Psoas muscle (tissue), 8 donors: ENCODE data around the gene OR11L1. TPM values are rescaled to one million over a fixed set of nuclear protein-coding genes. Genes with fewer than 3 reads are reported as not detected.
A peak's percentile ranks its signal among the peaks of the same experiment; 100 is the strongest.

ENCODE experiments used
- ATAC-seq, 4 donors: fragments of 200-7000 bp; cut with Tn5 transposase; one replicate each; pipeline ENCODE4 v1.9.1; 2020; ENCODE audit warnings: moderate library complexity in 3 of 4, mild to moderate bottlenecking in 2 of 4
- DNase-seq, 2 donors: peaks; one replicate each; pipeline ENCODE4 v3.0.0-alpha.2; 2020
- H3K27ac ChIP-seq: fragments of 200-600 bp; one replicate; pipeline ENCODE4 v1.8.0; 2022
- H3K27me3 ChIP-seq, 3 donors: fragments of 200-600 bp in 1 of 3; one replicate each; pipeline versions ENCODE4 v1.6.1 to v1.8.0; 2013 to 2022; ENCODE audit warnings: low read length in 2 of 3, mild to moderate bottlenecking in 2 of 3, moderate library complexity in 1 of 3; ENCODE audit not compliant: insufficient read depth in 3 of 3
- H3K36me3 ChIP-seq, 2 donors: fragments of 200-600 bp in 1 of 2; one replicate each; pipeline versions ENCODE4 v1.6.1 to v1.8.0; 2013 to 2022; ENCODE audit warnings: low read depth in 1 of 2, mild to moderate bottlenecking in 1 of 2, moderate library complexity in 1 of 2; ENCODE audit not compliant: insufficient read depth in 1 of 2
- H3K4me1 ChIP-seq: fragments of 200-600 bp; one replicate; pipeline ENCODE4 v1.8.0; 2022
- H3K4me3 ChIP-seq: fragments of 200-600 bp; one replicate; pipeline ENCODE4 v1.8.0; 2022; ENCODE audit warnings: mild to moderate bottlenecking
- H3K9me3 ChIP-seq: fragments of 200-600 bp; one replicate; pipeline ENCODE4 v1.8.0; 2022
- CTCF ChIP-seq: fragments of 200-600 bp; IDR thresholded peaks from one replicate; pipeline ENCODE4 v1.8.0; 2022; ENCODE audit warnings: antibody characterized with exemption
- WGBS, 3 donors: extraction: QIAGEN DNeasy Blood & Tissue Kit; methylation state at CpG; one replicate each; pipeline versions ENCODE4 v1.1.6 to v1.1.7; 2013; 5-methylcytosine and 5-hydroxymethylcytosine counted together
- intact Hi-C, 2 donors: fragments of 100-400 bp; cut with DNase I; formaldehyde crosslinking; loops; one replicate each; pipeline versions ENCODE4 v1.11.0 to v1.14.2; 2022
- polyA plus RNA-seq, 3 donors: library from polyadenylated mRNA; stranded (reverse); fragments of 200-250 nt; gene quantifications; one replicate each; pipeline ENCODE4 v1.2.3, GENCODE V29; 2013
- total RNA-seq, 4 donors: library from RNA; stranded (reverse); fragmentation: NEBNext Ultra II Directional in 2 of 4; extraction: Animal tissue kit (Norgen Biotek cat#: 25700) in 2 of 4; gene quantifications; one replicate each; pipeline versions ENCODE4 v1.2.1 to v1.2.4, GENCODE V29; 2021 to 2023
- donor health status: healthy with polysubstance abuse.
- donor health status: DM: no; HTN: no; CAD: no; lungs with moderate emphysema.
- donor health status: Bipolar disorder and iron deficiency.
- donor health status: healthy.
- donor health status: DM: yes; HTN: yes; CAD: no.
- donor health status: DM: no; HTN: no; CAD: no.
- donor health status: DM: no; HTN: no; CAD: no.
- donor health status: DM: yes; HTN: yes; CAD: no.

The OR11L1 gene
- total and polyA plus RNA-seq, 7 donors, result not detected

- no peak for DNase-seq
- H3K36me3 ChIP-seq, result no peaks in the 10 kb centered on the region
- no peak for TF ChIP-seq CTCF
- no peak overlapping the region for H3K27ac ChIP-seq
- intact Hi-C loops, result no loop called here
- H3K4me3 ChIP-seq, result no peak overlapping the region
- H3K9me3 ChIP-seq, result no peaks in the 10 kb centered on the region
- peaks cover 0 to 6% (median 5%) of the 10 kb centered on the region in 3 donors for H3K27me3 ChIP-seq
- H3K4me1 ChIP-seq, result no peaks in the 10 kb centered on the region
- 78 to 87% (median 79%) methylated on average over 4 of the region's 4 CpGs for WGBS, 3 donors
- no peak for ATAC-seq
Measured at GRCh38 chr1:247862756-247863155, 21.1 kb upstream of the OR11L1 start.

DNA sequence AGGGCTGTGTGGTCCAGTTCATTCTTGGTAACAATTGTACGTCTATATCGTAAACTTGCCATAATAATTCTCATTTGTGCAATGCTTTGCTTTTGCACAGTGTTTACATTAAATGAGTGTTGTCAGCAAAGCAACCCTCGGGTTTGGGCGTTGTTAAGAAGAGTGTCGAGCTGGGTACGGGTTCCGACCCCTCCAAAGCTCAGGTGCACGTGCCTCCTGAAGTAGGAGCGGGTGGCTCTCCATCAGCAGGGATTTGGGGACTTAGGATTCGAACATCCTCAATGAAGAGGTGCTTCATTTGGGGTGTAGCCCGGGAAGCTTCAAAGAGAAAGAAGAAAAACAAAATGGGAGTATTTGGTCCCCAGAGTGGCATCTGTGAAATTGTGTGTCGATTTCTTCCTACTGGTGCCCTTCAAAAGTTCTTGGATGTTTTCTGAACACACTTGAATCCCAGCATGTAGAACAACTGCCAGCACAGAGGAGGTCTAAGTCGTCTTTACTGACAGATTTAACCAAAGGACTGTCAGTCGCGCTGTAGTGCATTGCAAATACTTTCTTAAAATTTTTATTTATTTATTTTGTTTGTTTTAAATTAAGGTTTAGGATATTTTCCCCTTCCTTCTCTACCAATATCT, 16.4 kb upstream of the OR11L1 start:
- WGBS, 3 donors, result 38 to 46% (median 42%) methylated on average over 15 of the region's 15 CpGs
- Histone ChIP-seq H3K4me1 (no peaks in the 10 kb centered on the region), H3K36me3 (no peaks in the 10 kb centered on the region), H3K9me3 (no peaks in the 10 kb centered on the region), H3K27me3 (peaks cover 0 to 31% (median 12%) of the 10 kb centered on the region in 3 donors), H3K27ac (no peak overlapping the region), H3K4me3 (peak overlapping the region; percentile 47)
- no peak for DNase-seq
- TF ChIP-seq CTCF, result no peak
- intact Hi-C loops, result no loop called here
- ATAC-seq, result no peak

DNA sequence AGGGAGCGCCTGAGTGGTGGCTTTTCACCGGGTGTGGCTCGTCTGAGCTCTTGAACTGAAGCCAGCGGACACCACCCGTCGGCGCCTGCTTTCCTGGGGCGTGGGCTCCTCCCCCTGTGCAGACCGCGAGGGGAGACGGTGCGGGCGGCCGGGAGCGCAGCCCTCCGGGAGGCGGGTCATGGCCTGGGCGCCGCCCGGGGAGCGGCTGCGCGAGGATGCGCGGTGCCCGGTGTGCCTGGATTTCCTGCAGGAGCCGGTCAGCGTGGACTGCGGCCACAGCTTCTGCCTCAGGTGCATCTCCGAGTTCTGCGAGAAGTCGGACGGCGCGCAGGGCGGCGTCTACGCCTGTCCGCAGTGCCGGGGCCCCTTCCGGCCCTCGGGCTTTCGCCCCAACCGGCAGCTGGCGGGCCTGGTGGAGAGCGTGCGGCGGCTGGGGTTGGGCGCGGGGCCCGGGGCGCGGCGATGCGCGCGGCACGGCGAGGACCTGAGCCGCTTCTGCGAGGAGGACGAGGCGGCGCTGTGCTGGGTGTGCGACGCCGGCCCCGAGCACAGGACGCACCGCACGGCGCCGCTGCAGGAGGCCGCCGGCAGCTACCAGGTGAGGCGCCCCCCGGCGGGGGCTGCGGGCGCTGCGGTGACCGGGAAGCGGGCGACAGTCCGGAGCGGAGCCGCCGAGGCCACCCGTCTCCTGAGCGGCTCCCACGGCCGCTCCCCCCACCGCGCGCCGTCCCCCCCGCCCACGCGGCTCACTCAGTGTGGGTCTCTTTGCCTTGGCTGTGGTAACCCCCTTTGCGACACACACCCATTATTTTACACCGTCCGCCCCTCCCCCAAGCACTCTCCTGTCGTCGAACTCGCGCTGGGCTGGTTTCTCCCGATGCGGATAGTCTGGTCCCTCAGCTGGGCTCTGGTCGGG, 15.6 kb upstream of the OR11L1 start, which contains the start of gene TRIM58:
Gene TRIM58 (plus strand): TSS at position 119 of the 916 bp plus-strand sequence. CDS start 60 bp downstream, at position 179.
- WGBS, 3 donors, result 1 to 2% (median 1%) methylated on average over 79 to 109 of the region's 109 CpGs

GRCh38 chr1:247855911-247856310, 14.2 kb upstream of the OR11L1 start:
- DNase-seq (no peak), ATAC-seq (no peak)
- H3K27ac ChIP-seq, result no peak overlapping the region
- peaks cover 0 to 31% (median 12%) of the 10 kb centered on the region in 3 donors for H3K27me3 ChIP-seq
- no peaks in the 10 kb centered on the region for H3K9me3 ChIP-seq
- no peak overlapping the region for H3K4me3 ChIP-seq
- H3K36me3 ChIP-seq, result no peaks in the 10 kb centered on the region
- intact Hi-C loops, result no loop called here
- no peak for TF ChIP-seq CTCF
- 79 to 88% (median 82%) methylated on average over 4 of the region's 4 CpGs for WGBS, 3 donors
- H3K4me1 ChIP-seq, result no peaks in the 10 kb centered on the region

More for the DNA sequence above, 15.6 kb upstream of the OR11L1 start, which contains the start of gene TRIM58:
- Histone ChIP-seq H3K4me1 (no peaks in the 10 kb centered on the region), H3K9me3 (no peaks in the 10 kb centered on the region), H3K36me3 (no peaks in the 10 kb centered on the region), H3K27me3 (peaks cover 0 to 31% (median 12%) of the 10 kb centered on the region in 3 donors), H3K4me3 (peak within 1 kb of the TSS; percentile 47), H3K27ac (no peak within 1 kb of the TSS)
- ATAC-seq (no peak), DNase-seq (no peak)
- no peak for TF ChIP-seq CTCF
- intact Hi-C loops, result no loop called here
